DND-41 (cell line): ENCODE results near the gene AP2A2.

Experiments used
- CTCF ChIP-seq: IDR thresholded peaks from 2 replicates; pipeline ENCODE4 v1.5.1; 2012; ENCODE audit warnings: borderline replicate concordance, low read length, moderate library complexity, mild to moderate bottlenecking; ENCODE audit not compliant: poor library complexity, severe bottlenecking; ENCODE audit errors: extremely low read depth
- EZH2 ChIP-seq: IDR thresholded peaks from 3 replicates; pipeline ENCODE4 v1.6.1; 2012; ENCODE audit warnings: borderline replicate concordance, low read depth, mild to moderate bottlenecking, moderate library complexity, low read length, inconsistent platforms; ENCODE audit not compliant: severe bottlenecking

DNA sequence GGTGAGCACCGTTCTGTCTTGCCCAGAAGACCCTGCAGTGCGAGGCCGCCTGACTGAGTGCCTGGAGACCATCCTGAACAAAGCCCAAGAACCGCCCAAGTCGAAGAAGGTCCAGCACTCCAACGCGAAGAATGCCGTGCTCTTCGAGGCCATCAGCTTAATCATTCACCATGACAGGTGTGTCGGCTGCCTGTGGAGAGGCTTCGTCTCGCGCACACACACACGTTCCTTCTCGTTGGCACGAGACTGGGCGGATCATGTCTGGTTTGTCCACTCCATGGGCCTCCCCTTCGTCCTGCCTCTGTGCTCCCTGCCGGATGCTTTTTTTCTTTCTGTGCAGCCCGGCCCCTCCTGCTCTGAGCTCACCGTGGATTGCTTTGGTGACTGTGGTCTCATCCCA lies 59.7 kb downstream of the AP2A2 start:
- no peak for TF ChIP-seq CTCF
- TF ChIP-seq EZH2, result no peak
